Immature natural killer cell (primary cell): ENCODE results near the gene ALAD. TPM values are rescaled to one million over a fixed set of nuclear protein-coding genes. Genes with fewer than 3 reads are reported as not detected.
"Not testable (repeated sequence)": the region's sequence is repeated elsewhere in the genome, so short reads cannot be mapped to it uniquely, and the experiment has no call there.

ENCODE experiments used
- DNase-seq, 3 donors: peaks; one replicate each; pipeline ENCODE4 v3.0.0; 2022; ENCODE audit warnings: mixed read lengths in 1 of 3
- H3K27ac Mint-ChIP-seq, 6 donors: one replicate each; pipeline ENCODE4 v1.8.0; 2020; ENCODE audit warnings: mixed read lengths in 6 of 6, mild to moderate bottlenecking in 5 of 6, inconsistent platforms in 4 of 6, moderate library complexity in 3 of 6
- H3K27me3 Mint-ChIP-seq, 3 donors: one replicate each; pipeline ENCODE4 v1.8.0; 2020 to 2021; ENCODE audit warnings: low read depth in 3 of 3, mild to moderate bottlenecking in 3 of 3, mixed read lengths in 3 of 3, moderate library complexity in 3 of 3, inconsistent platforms in 1 of 3
- H3K36me3 Mint-ChIP-seq, 3 donors: one replicate each; pipeline ENCODE4 v1.8.0; 2020; ENCODE audit warnings: mixed read lengths in 3 of 3, inconsistent platforms in 2 of 3, mild to moderate bottlenecking in 2 of 3
- H3K4me1 Mint-ChIP-seq, 2 donors: one replicate each; pipeline ENCODE4 v1.8.0; 2020; ENCODE audit warnings: inconsistent platforms in 2 of 2, mild to moderate bottlenecking in 2 of 2, mixed read lengths in 2 of 2, moderate library complexity in 1 of 2
- H3K4me3 Mint-ChIP-seq, 5 donors: one replicate each; pipeline ENCODE4 v1.8.0; 2020; ENCODE audit warnings: mild to moderate bottlenecking in 5 of 5, mixed read lengths in 5 of 5, inconsistent platforms in 3 of 5, moderate library complexity in 3 of 5
- H3K9me3 Mint-ChIP-seq, 6 donors: one replicate each; pipeline ENCODE4 v1.8.0; 2020; ENCODE audit warnings: mild to moderate bottlenecking in 6 of 6, mixed read lengths in 6 of 6, inconsistent platforms in 4 of 6, moderate library complexity in 3 of 6
- polyA plus RNA-seq, 3 donors: library from polyadenylated mRNA; unstranded; fragments of 300-500 nt; fragmentation: Illumina TruSeq; gene quantifications; one replicate each; pipeline ENCODE4 v1.2.3, GENCODE V29; 2021

Gene ALAD
- polyA plus RNA-seq, 3 donors from 2014 or later: 11.9 to 26.7 (median 19.7) TPM

GRCh38 chr9:113375057-113376023 is 25.7 kb downstream of the ALAD start:
- Mint-ChIP-seq H3K4me3 (peak overlapping the region; percentile 81 to 88 (median 83)), H3K9me3 (no peaks in the 10 kb centered on the region), H3K27me3 (peaks cover 0 to 4% (median 2%) of the 10 kb centered on the region in 3 donors), H3K36me3 (peaks cover 0 to 5% (median 0%) of the 10 kb centered on the region in 3 donors), H3K27ac (peak overlapping the region; percentile 32 to 81 (median 70)), H3K4me1 (peaks cover 15 to 17% of the 10 kb centered on the region in 2 donors)
- no peak for DNase-seq

- no peak for DNase-seq
- Mint-ChIP-seq H3K4me3 (no peak overlapping the region), H3K27ac (no peak overlapping the region), H3K36me3 (peaks cover 0 to 5% (median 3%) of the 10 kb centered on the region in 3 donors), H3K9me3 (no peaks in the 10 kb centered on the region), H3K4me1 (peaks cover 15 to 17% of the 10 kb centered on the region in 2 donors), H3K27me3 (peaks cover 0 to 4% (median 2%) of the 10 kb centered on the region in 3 donors)
Observed at GRCh38 chr9:113373676-113374392, 27.2 kb downstream of the ALAD start.

- peaks cover 0 to 6% (median 5%) of the 10 kb centered on the region in 3 donors for H3K36me3 Mint-ChIP-seq
- no peaks in the 10 kb centered on the region for H3K9me3 Mint-ChIP-seq
- H3K4me3 Mint-ChIP-seq: no peak overlapping the region
- peaks cover 15 to 17% of the 10 kb centered on the region in 2 donors for H3K4me1 Mint-ChIP-seq
- DNase-seq: no peak
- H3K27ac Mint-ChIP-seq: peak overlapping the region in 1 of 6 donors; percentile 69
- H3K27me3 Mint-ChIP-seq: peaks cover 0 to 4% (median 2%) of the 10 kb centered on the region in 3 donors
Observed at GRCh38 chr9:113373256-113373655, 27.8 kb downstream of the ALAD start.

- Mint-ChIP-seq H3K27ac (peak overlapping the region in 1 of 6 donors; percentile 31), H3K27me3 (peaks cover 0 to 4% (median 0%) of the 10 kb centered on the region in 3 donors), H3K4me1 (peaks cover 15 to 17% of the 10 kb centered on the region in 2 donors), H3K4me3 (no peak overlapping the region), H3K9me3 (no peaks in the 10 kb centered on the region), H3K36me3 (peaks cover 0 to 6% (median 5%) of the 10 kb centered on the region in 3 donors)
- no peak for DNase-seq
Observed at GRCh38 chr9:113372059-113372458, 29.0 kb downstream of the ALAD start.

GRCh38 chr9:113370806-113371325 is 30.2 kb downstream of the ALAD start:
- DNase-seq: no peak
- H3K36me3 Mint-ChIP-seq: peaks cover 0 to 6% (median 5%) of the 10 kb centered on the region in 3 donors
- H3K4me3 Mint-ChIP-seq: no peak overlapping the region
- H3K27ac Mint-ChIP-seq: no peak overlapping the region
- peaks cover 0 to 4% (median 0%) of the 10 kb centered on the region in 3 donors for H3K27me3 Mint-ChIP-seq
- peaks cover 13 to 16% of the 10 kb centered on the region in 2 donors for H3K4me1 Mint-ChIP-seq
- H3K9me3 Mint-ChIP-seq: no peaks in the 10 kb centered on the region

GRCh38 chr9:113369855-113370140 is 31.3 kb downstream of the ALAD start:
- peaks cover 3 to 6% of the 10 kb centered on the region in 2 donors for H3K4me1 Mint-ChIP-seq
- no peaks in the 10 kb centered on the region for H3K9me3 Mint-ChIP-seq
- H3K36me3 Mint-ChIP-seq: peaks cover 0 to 6% (median 5%) of the 10 kb centered on the region in 3 donors
- no peak for DNase-seq
- no peaks in the 10 kb centered on the region for H3K27me3 Mint-ChIP-seq
- H3K27ac Mint-ChIP-seq: no peak overlapping the region
- no peak overlapping the region for H3K4me3 Mint-ChIP-seq

- Mint-ChIP-seq H3K9me3 (no peaks in the 10 kb centered on the region), H3K36me3 (peaks cover 0 to 9% (median under 1%) of the 10 kb centered on the region in 3 donors), H3K4me1 (no peaks in the 10 kb centered on the region), H3K27me3 (no peaks in the 10 kb centered on the region), H3K4me3 (no peak overlapping the region), H3K27ac (no peak overlapping the region)
- no peak for DNase-seq
Observed at GRCh38 chr9:113368982-113369854, 31.9 kb downstream of the ALAD start.

GRCh38 chr9:113368348-113368981 is 32.6 kb downstream of the ALAD start:
- H3K27ac Mint-ChIP-seq: peak overlapping the region in 1 of 6 donors; percentile 81

GRCh38 chr9:113365652-113366051 is 35.4 kb downstream of the ALAD start:
- DNase-seq, H3K9me3 Mint-ChIP-seq, H3K27ac Mint-ChIP-seq, H3K27me3 Mint-ChIP-seq, H3K4me3 Mint-ChIP-seq, H3K4me1 Mint-ChIP-seq: not testable (repeated sequence)
- peaks cover 0 to 18% (median 0%) of the 10 kb centered on the region in 3 donors for H3K36me3 Mint-ChIP-seq

More at GRCh38 chr9:113368348-113368981, 32.6 kb downstream of the ALAD start:
- Mint-ChIP-seq H3K27me3 (no peaks in the 10 kb centered on the region), H3K4me1 (no peaks in the 10 kb centered on the region), H3K4me3 (no peak overlapping the region), H3K9me3 (no peaks in the 10 kb centered on the region), H3K36me3 (peaks cover 0 to 11% (median 0%) of the 10 kb centered on the region in 3 donors)
- DNase-seq: no peak

GRCh38 chr9:113364951-113365350 is 36.1 kb downstream of the ALAD start:
- no peaks in the 10 kb centered on the region for H3K9me3 Mint-ChIP-seq
- no peaks in the 10 kb centered on the region for H3K4me1 Mint-ChIP-seq
- no peak overlapping the region for H3K4me3 Mint-ChIP-seq
- no peak overlapping the region for H3K27ac Mint-ChIP-seq
- DNase-seq: no peak
- peaks cover 0 to 4% (median 0%) of the 10 kb centered on the region in 3 donors for H3K27me3 Mint-ChIP-seq
- peaks cover 0 to 18% (median 0%) of the 10 kb centered on the region in 3 donors for H3K36me3 Mint-ChIP-seq

GRCh38 chr9:113363336-113363735 is 37.7 kb downstream of the ALAD start:
- Mint-ChIP-seq H3K27me3 (peaks cover 0 to 6% (median 0%) of the 10 kb centered on the region in 3 donors), H3K4me3 (no peak overlapping the region), H3K36me3 (peaks cover 0 to 17% (median 3%) of the 10 kb centered on the region in 3 donors), H3K4me1 (no peaks in the 10 kb centered on the region), H3K27ac (no peak overlapping the region), H3K9me3 (no peaks in the 10 kb centered on the region)
- no peak for DNase-seq

GRCh38 chr9:113361304-113362018 is 39.6 kb downstream of the ALAD start:
- no peaks in the 10 kb centered on the region for H3K9me3 Mint-ChIP-seq
- no peak for DNase-seq
- peaks cover 0 to 23% (median 3%) of the 10 kb centered on the region in 3 donors for H3K36me3 Mint-ChIP-seq
- H3K4me1 Mint-ChIP-seq: no peaks in the 10 kb centered on the region
- peaks cover 0 to 6% (median 2%) of the 10 kb centered on the region in 3 donors for H3K27me3 Mint-ChIP-seq
- no peak overlapping the region for H3K4me3 Mint-ChIP-seq
- H3K27ac Mint-ChIP-seq: no peak overlapping the region
